Measurements from ENCODE around the gene ST6GALNAC6. TPM values are rescaled to one million over a fixed set of nuclear protein-coding genes. Genes with fewer than 3 reads are reported as not detected.

ST6GALNAC6 gene
- total and polyA plus RNA-seq, 10 of the 15 experiments (the other 5 are each of a cell fraction or from before 2014, with no cell fraction given): 0.40 to 27.0 (median 16.8) TPM

DNA sequence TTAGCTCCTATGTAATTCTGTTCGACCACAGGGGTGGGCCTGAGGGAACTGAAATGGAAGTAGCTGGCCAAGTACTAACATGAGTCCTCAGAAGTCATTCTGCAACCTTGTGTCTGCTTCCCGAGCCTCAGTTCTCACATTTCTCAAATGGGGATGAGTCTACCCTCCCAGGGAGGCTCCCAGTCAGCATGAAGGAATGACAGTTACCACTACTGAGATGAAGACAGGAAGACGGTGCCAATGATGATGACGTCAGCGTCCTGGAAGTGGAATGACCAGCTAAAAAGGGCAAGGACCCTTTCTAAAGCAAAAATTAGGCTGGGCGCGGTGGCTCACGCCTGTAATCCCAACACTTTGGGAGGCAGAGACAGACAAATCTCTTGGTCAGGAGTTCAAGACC is 24.4 kb upstream of the ST6GALNAC6 start:
- H3K4me2 ChIP-seq (ENCODE audit: control insufficient read depth, insufficient read depth): no peak overlapping the region
- intact Hi-C loops (cut with micrococcal nuclease; ENCODE audit: unreplicated experiment): no loop called here
- CTCF ChIA-PET: interaction anchor here (0.6 to 9.9 kb wide), 5 partner anchors 10 to 502 kb away, joined by 3 to 91 read pairs (median 6); partner anchors contain the start of gene TOR2A

More for the DNA sequence above, 24.4 kb upstream of the ST6GALNAC6 start:
- H3K4me1 ChIP-seq (ENCODE audit: control insufficient read depth, insufficient read depth, low read length): peaks cover 8% of the 10 kb centered on the region
- ATAC-seq (no peak), DNase-seq (ENCODE audit: low read depth, low spot score) (no peak), FAIRE-seq (no peak)
- no peak overlapping the region for H3K27ac ChIP-seq (ENCODE audit: control insufficient read depth, insufficient read depth)
- no peak overlapping the region for H2AFZ ChIP-seq (ENCODE audit: control insufficient read depth, low read depth, low read length)
- H3K4me3 ChIP-seq: no peak overlapping the region
- POLR2A ChIA-PET: interaction anchor here (0.6 to 1.2 kb wide), 4 partner anchors 10 to 529 kb away, joined by 3 to 7 read pairs (median 4); partner anchors contain the start of gene TOR2A
- no peaks in the 10 kb centered on the region for H3K79me2 ChIP-seq (ENCODE audit: control insufficient read depth, insufficient read depth, low read length)
- peaks cover 2% of the 10 kb centered on the region; the same call in 1 of the 2 replicates for H4K20me1 ChIP-seq (ENCODE audit: control insufficient read depth, insufficient read depth)
- H3K36me3 ChIP-seq (ENCODE audit: control insufficient read depth in 2 of 2, insufficient read depth in 2 of 2, low read length in 1 of 2): no peaks in the 10 kb centered on the region
- SMC1A ChIA-PET (ENCODE audit: uncharacterized antibody, unreplicated experiment): interaction anchor here (0.8 to 0.9 kb wide), 2 partner anchors 53 to 189 kb away, joined by 3 read pairs; no protein-coding TSS in a partner anchor
- RAD21 ChIA-PET (ENCODE audit: unreplicated experiment): interaction anchor here (0.7 to 1.3 kb wide), 3 partner anchors 139 to 189 kb away, joined by 3 to 4 read pairs (median 3); partner anchors contain the start of gene TOR2A
- H3K9ac ChIP-seq (ENCODE audit: control insufficient read depth, insufficient read depth, low read length): no peak overlapping the region
- in situ Hi-C loops (cut with MboI): no loop called here
- TF ChIP-seq RFX5 (IDR thresholded peaks at IDR 0.05; ENCODE audit: low read depth, low read length) (no peak), POLR2A (IDR thresholded peaks at IDR 0.05; ENCODE audit: low read depth, low read length) (no peak), ZNF622 (IDR thresholded peaks at IDR 0.05) (no peak), MYB (IDR thresholded peaks at IDR 0.05; ENCODE audit: borderline replicate concordance, low read depth, low read length) (no peak), CBX3 (IDR thresholded peaks at IDR 0.05; ENCODE audit: borderline replicate concordance, low read depth) (no peak), DPF2 (IDR thresholded peaks at IDR 0.05) (no peak)
- TF ChIP-seq, protein P1, sequence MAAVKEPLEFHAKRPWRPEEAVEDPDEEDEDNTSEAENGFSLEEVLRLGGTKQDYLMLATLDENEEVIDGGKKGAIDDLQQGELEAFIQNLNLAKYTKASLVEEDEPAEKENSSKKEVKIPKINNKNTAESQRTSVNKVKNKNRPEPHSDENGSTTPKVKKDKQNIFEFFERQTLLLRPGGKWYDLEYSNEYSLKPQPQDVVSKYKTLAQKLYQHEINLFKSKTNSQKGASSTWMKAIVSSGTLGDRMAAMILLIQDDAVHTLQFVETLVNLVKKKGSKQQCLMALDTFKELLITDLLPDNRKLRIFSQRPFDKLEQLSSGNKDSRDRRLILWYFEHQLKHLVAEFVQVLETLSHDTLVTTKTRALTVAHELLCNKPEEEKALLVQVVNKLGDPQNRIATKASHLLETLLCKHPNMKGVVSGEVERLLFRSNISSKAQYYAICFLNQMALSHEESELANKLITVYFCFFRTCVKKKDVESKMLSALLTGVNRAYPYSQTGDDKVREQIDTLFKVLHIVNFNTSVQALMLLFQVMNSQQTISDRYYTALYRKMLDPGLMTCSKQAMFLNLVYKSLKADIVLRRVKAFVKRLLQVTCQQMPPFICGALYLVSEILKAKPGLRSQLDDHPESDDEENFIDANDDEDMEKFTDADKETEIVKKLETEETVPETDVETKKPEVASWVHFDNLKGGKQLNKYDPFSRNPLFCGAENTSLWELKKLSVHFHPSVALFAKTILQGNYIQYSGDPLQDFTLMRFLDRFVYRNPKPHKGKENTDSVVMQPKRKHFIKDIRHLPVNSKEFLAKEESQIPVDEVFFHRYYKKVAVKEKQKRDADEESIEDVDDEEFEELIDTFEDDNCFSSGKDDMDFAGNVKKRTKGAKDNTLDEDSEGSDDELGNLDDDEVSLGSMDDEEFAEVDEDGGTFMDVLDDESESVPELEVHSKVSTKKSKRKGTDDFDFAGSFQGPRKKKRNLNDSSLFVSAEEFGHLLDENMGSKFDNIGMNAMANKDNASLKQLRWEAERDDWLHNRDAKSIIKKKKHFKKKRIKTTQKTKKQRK (IDR thresholded peaks at IDR 0.05; ENCODE audit: low read depth, low read length): no peak
- TF ChIP-seq, protein P2, sequence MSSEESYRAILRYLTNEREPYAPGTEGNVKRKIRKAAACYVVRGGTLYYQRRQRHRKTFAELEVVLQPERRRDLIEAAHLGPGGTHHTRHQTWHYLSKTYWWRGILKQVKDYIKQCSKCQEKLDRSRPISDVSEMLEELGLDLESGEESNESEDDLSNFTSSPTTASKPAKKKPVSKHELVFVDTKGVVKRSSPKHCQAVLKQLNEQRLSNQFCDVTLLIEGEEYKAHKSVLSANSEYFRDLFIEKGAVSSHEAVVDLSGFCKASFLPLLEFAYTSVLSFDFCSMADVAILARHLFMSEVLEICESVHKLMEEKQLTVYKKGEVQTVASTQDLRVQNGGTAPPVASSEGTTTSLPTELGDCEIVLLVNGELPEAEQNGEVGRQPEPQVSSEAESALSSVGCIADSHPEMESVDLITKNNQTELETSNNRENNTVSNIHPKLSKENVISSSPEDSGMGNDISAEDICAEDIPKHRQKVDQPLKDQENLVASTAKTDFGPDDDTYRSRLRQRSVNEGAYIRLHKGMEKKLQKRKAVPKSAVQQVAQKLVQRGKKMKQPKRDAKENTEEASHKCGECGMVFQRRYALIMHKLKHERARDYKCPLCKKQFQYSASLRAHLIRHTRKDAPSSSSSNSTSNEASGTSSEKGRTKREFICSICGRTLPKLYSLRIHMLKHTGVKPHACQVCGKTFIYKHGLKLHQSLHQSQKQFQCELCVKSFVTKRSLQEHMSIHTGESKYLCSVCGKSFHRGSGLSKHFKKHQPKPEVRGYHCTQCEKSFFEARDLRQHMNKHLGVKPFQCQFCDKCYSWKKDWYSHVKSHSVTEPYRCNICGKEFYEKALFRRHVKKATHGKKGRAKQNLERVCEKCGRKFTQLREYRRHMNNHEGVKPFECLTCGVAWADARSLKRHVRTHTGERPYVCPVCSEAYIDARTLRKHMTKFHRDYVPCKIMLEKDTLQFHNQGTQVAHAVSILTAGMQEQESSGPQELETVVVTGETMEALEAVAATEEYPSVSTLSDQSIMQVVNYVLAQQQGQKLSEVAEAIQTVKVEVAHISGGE (CRISPR knock-in tag; IDR thresholded peaks at IDR 0.05): no peak
- TF ChIP-seq, protein P3, sequence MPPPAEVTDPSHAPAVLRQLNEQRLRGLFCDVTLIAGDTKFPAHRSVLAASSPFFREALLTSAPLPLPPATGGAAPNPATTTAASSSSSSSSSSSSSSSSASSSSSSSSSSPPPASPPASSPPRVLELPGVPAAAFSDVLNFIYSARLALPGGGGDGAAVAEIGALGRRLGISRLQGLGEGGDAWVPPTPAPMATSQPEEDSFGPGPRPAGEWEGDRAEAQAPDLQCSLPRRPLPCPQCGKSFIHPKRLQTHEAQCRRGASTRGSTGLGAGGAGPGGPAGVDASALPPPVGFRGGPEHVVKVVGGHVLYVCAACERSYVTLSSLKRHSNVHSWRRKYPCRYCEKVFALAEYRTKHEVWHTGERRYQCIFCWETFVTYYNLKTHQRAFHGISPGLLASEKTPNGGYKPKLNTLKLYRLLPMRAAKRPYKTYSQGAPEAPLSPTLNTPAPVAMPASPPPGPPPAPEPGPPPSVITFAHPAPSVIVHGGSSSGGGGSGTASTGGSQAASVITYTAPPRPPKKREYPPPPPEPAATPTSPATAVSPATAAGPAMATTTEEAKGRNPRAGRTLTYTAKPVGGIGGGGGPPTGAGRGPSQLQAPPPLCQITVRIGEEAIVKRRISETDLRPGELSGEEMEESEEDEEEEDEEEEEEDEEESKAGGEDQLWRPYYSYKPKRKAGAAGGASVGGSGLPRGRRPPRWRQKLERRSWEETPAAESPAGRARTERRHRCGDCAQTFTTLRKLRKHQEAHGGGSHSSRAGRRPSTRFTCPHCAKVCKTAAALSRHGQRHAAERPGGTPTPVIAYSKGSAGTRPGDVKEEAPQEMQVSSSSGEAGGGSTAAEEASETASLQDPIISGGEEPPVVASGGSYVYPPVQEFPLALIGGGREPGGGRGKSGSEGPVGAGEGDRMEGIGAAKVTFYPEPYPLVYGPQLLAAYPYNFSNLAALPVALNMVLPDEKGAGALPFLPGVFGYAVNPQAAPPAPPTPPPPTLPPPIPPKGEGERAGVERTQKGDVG (CRISPR knock-in tag; IDR thresholded peaks at IDR 0.05): no peak
- BruUV-seq (replicated peaks): no TSS peak
- H3K9me3 ChIP-seq (replicated peaks; ENCODE audit: control insufficient read depth, insufficient read depth, low read length): no peaks in the 10 kb centered on the region
- WGBS (ENCODE audit: insufficient coverage, insufficient replicate concordance, low lambda C conversion rate, missing lambda C conversion rate): 69% methylated on average over 8 of the region's 8 CpGs
- peaks cover 2 to 4% of the 10 kb centered on the region in 2 experiments; a peak in 3 of 4 replicates for H3K27me3 ChIP-seq (replicated peaks in 1 of 2; ENCODE audit: control insufficient read depth in 2 of 2, insufficient read depth in 2 of 2, low read length in 1 of 2)

All from GM12878 (cell line).